Measurements from ENCODE around the gene DEDD.

DNA sequence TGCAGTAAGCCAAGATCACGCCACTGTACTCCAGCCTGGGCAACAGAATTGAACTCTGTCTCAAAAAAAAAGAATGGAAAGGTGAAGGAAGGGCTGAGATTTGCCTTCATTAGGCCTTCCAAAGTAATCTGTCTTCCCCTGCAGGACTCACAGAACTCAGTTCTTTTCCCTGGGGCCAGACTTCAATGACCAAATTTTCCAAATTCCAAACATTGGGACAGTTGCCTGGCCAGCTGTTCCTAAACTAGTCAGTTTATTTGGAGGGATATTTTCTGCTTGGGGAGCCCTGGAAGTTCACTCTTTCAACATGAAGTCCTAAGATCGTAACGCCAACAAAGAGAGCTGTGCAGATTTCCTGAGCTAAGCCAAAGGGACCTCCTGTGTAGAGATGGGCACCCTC is 5.4 kb upstream of the DEDD start:
- TF ChIP-seq, protein P1, sequence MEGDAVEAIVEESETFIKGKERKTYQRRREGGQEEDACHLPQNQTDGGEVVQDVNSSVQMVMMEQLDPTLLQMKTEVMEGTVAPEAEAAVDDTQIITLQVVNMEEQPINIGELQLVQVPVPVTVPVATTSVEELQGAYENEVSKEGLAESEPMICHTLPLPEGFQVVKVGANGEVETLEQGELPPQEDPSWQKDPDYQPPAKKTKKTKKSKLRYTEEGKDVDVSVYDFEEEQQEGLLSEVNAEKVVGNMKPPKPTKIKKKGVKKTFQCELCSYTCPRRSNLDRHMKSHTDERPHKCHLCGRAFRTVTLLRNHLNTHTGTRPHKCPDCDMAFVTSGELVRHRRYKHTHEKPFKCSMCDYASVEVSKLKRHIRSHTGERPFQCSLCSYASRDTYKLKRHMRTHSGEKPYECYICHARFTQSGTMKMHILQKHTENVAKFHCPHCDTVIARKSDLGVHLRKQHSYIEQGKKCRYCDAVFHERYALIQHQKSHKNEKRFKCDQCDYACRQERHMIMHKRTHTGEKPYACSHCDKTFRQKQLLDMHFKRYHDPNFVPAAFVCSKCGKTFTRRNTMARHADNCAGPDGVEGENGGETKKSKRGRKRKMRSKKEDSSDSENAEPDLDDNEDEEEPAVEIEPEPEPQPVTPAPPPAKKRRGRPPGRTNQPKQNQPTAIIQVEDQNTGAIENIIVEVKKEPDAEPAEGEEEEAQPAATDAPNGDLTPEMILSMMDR (IDR thresholded peaks at IDR 0.05 in 2 of 3, conservative IDR thresholded peaks at IDR 0.05 in 1 of 3; ENCODE audit: borderline replicate concordance in 1 of 3, insufficient read depth in 1 of 3, low read depth in 2 of 3, low read length in 2 of 3) = no peak
- TF ChIP-seq EZH2 (IDR thresholded peaks at IDR 0.05) = no peak

All from HCT116 (cell line).